ENCODE data around the gene MXRA5.
"Not testable (repeated sequence)": the region's sequence is repeated elsewhere in the genome, so short reads cannot be mapped to it uniquely, and the experiment has no call there.

The MXRA5 gene

GRCh38 chrX:3346501-3347259 lies at the start of gene MXRA5:
MXRA5 (minus strand) TSS chrX:3346652; CDS start chrX:3343833, 2,819 bp downstream.
- DNase-seq: no peak

- DNase-seq: no peak
Measured at GRCh38 chrX:3393581-3394111, 47.2 kb upstream of the MXRA5 start.

GRCh38 chrX:3393178-3393577 lies 46.7 kb upstream of the MXRA5 start:
- DNase-seq: no peak

- no peak for DNase-seq
Measured at GRCh38 chrX:3388457-3388856, 42.0 kb upstream of the MXRA5 start.

- DNase-seq: no peak
Measured at GRCh38 chrX:3384327-3384726, 37.9 kb upstream of the MXRA5 start.

GRCh38 chrX:3380603-3381002 lies 34.2 kb upstream of the MXRA5 start:
- DNase-seq: no peak

GRCh38 chrX:3379111-3379510 lies 32.7 kb upstream of the MXRA5 start:
- DNase-seq: no peak

GRCh38 chrX:3378156-3378555 lies 31.7 kb upstream of the MXRA5 start:
- DNase-seq: no peak

- DNase-seq: no peak
Measured at GRCh38 chrX:3377560-3377959, 31.1 kb upstream of the MXRA5 start.

- DNase-seq: not testable (repeated sequence)
Measured at GRCh38 chrX:3375878-3376508, 29.5 kb upstream of the MXRA5 start.

GRCh38 chrX:3374108-3374800 lies 27.8 kb upstream of the MXRA5 start:
- DNase-seq: no peak

- no peak for DNase-seq
Measured at GRCh38 chrX:3371163-3371562, 24.7 kb upstream of the MXRA5 start.

GRCh38 chrX:3370656-3371055 lies 24.2 kb upstream of the MXRA5 start:
- DNase-seq: no peak

GRCh38 chrX:3362956-3363355 lies 16.5 kb upstream of the MXRA5 start:
- no peak for DNase-seq

GRCh38 chrX:3360881-3361280 lies 14.4 kb upstream of the MXRA5 start:
- DNase-seq: no peak

GRCh38 chrX:3352741-3353140 lies 6.3 kb upstream of the MXRA5 start:
- not testable (repeated sequence) for DNase-seq

GRCh38 chrX:3351276-3351675 lies 4.8 kb upstream of the MXRA5 start:
- DNase-seq: no peak

- no peak for DNase-seq
Measured at GRCh38 chrX:3348191-3348590, 1.7 kb upstream of the MXRA5 start.

GRCh38 chrX:3345281-3346191 lies 916 bp downstream of the MXRA5 start:
- no peak for DNase-seq

GRCh38 chrX:3343569-3343968 lies 2.9 kb downstream of the MXRA5 start:
- not testable (repeated sequence) for DNase-seq

GRCh38 chrX:3340016-3340415 lies 6.4 kb downstream of the MXRA5 start:
- DNase-seq: no peak

GRCh38 chrX:3326681-3327080 lies 19.8 kb downstream of the MXRA5 start:
- DNase-seq: no peak
